Measurements from ENCODE around the gene TENT4A. TPM values are rescaled to one million over a fixed set of nuclear protein-coding genes. Genes with fewer than 3 reads are reported as not detected.

TENT4A gene
- total RNA-seq, 1 experiment from 2014 or later, result 29.6 TPM

DNA sequence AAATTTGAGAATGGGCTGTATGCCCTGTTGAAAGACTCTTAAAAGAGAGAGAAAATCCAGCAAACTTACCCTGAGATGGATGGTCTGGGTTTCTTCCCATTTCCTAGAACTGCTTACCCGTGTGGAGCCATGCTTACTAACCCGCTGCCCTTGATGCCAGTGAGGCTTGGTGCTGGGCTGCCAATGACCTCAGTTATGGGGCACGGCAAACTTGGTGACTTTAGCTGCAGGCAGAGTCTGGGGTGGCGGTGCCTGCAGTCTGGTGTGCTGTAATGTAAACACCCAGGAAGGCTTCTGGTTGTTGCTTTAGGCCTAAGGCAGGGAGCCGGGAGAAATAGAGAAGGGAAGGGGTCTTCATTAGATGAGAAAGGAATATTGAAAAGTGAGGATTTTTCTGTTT, 7.3 kb upstream of the TENT4A start:
- ChIA-PET CTCF (no interaction called here), POLR2A (no interaction called here)
- TF ChIP-seq TCF7L2 (IDR thresholded peaks at IDR 0.05; ENCODE audit: low read depth, low read length), result no peak
- TF ChIP-seq SIN3A (IDR thresholded peaks at IDR 0.05; ENCODE audit: borderline replicate concordance, insufficient read depth, low read depth, low read length), result no peak
- TF ChIP-seq, protein P1, sequence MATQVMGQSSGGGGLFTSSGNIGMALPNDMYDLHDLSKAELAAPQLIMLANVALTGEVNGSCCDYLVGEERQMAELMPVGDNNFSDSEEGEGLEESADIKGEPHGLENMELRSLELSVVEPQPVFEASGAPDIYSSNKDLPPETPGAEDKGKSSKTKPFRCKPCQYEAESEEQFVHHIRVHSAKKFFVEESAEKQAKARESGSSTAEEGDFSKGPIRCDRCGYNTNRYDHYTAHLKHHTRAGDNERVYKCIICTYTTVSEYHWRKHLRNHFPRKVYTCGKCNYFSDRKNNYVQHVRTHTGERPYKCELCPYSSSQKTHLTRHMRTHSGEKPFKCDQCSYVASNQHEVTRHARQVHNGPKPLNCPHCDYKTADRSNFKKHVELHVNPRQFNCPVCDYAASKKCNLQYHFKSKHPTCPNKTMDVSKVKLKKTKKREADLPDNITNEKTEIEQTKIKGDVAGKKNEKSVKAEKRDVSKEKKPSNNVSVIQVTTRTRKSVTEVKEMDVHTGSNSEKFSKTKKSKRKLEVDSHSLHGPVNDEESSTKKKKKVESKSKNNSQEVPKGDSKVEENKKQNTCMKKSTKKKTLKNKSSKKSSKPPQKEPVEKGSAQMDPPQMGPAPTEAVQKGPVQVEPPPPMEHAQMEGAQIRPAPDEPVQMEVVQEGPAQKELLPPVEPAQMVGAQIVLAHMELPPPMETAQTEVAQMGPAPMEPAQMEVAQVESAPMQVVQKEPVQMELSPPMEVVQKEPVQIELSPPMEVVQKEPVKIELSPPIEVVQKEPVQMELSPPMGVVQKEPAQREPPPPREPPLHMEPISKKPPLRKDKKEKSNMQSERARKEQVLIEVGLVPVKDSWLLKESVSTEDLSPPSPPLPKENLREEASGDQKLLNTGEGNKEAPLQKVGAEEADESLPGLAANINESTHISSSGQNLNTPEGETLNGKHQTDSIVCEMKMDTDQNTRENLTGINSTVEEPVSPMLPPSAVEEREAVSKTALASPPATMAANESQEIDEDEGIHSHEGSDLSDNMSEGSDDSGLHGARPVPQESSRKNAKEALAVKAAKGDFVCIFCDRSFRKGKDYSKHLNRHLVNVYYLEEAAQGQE (IDR thresholded peaks at IDR 0.05; ENCODE audit: insufficient read depth in 1 of 2, low read depth in 2 of 2, low read length in 1 of 2), result no peak
- TF ChIP-seq, protein P2, sequence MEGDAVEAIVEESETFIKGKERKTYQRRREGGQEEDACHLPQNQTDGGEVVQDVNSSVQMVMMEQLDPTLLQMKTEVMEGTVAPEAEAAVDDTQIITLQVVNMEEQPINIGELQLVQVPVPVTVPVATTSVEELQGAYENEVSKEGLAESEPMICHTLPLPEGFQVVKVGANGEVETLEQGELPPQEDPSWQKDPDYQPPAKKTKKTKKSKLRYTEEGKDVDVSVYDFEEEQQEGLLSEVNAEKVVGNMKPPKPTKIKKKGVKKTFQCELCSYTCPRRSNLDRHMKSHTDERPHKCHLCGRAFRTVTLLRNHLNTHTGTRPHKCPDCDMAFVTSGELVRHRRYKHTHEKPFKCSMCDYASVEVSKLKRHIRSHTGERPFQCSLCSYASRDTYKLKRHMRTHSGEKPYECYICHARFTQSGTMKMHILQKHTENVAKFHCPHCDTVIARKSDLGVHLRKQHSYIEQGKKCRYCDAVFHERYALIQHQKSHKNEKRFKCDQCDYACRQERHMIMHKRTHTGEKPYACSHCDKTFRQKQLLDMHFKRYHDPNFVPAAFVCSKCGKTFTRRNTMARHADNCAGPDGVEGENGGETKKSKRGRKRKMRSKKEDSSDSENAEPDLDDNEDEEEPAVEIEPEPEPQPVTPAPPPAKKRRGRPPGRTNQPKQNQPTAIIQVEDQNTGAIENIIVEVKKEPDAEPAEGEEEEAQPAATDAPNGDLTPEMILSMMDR (IDR thresholded peaks at IDR 0.05), result no peak
- TF ChIP-seq POLR2AphosphoS5 (IDR thresholded peaks at IDR 0.05; ENCODE audit: low read depth, low read length), result no peak
- Histone ChIP-seq H3K27ac (ENCODE audit: low read length) (0 out of 2 replicates have a peak overlapping the region, but pooled peaks have one; percentile 30), H3K9me3 (ENCODE audit: control insufficient read depth, insufficient read depth, low read depth, low read length) (no peaks in the 10 kb centered on the region), H3K4me3 (ENCODE audit: low read depth in 2 of 2, low read length in 2 of 2) (no peak overlapping the region), H3K36me3 (ENCODE audit: control insufficient read depth, insufficient read depth, low read length) (no peaks in the 10 kb centered on the region), H3K27me3 (ENCODE audit: control insufficient read depth, insufficient read depth, low read length) (no peaks in the 10 kb centered on the region), H3K4me1 (ENCODE audit: control insufficient read depth, insufficient read depth, low read length) (peaks cover 3% of the 10 kb centered on the region; the same call in 1 of the 2 replicates)
- in situ Hi-C loops (cut with HindIII; ENCODE audit: low pct_unique_long_range_greater_than_20kb, low sequenced_read_pairs) (no loop called here), intact Hi-C loops (cut with micrococcal nuclease; ENCODE audit: unreplicated experiment) (no loop called here)
- ATAC-seq (no peak), DNase-seq (ENCODE audit: low read depth, low spot score) (no peak)
- BruUV-seq (replicated peaks), result no TSS peak

DNA sequence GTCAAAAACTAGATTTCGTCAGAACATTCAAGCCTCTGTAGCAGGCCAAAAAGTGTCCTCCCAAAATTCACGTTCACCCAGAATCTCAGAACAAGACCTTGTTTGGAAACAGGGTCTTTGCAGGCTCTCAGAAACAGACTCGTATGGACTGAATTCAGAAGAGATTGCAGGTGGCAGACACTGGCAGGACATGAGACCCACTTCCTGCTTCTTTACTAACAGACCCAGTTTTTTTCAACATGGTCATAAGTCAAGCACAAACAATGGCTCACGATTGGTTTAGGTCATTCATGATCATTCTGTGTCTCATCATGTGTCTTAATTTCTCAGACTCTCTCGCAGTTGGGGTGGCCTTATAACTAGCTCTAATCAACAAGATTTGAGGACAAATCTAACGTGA, 5.4 kb upstream of the TENT4A start:
- in situ Hi-C loops (cut with HindIII; ENCODE audit: low pct_unique_long_range_greater_than_20kb, low sequenced_read_pairs), result no loop called here
- Histone ChIP-seq H3K27ac (ENCODE audit: low read length) (no peak overlapping the region), H3K9me3 (ENCODE audit: control insufficient read depth, insufficient read depth, low read depth, low read length) (no peaks in the 10 kb centered on the region), H3K27me3 (ENCODE audit: control insufficient read depth, insufficient read depth, low read length) (no peaks in the 10 kb centered on the region), H3K4me1 (ENCODE audit: control insufficient read depth, insufficient read depth, low read length) (peaks cover 6% of the 10 kb centered on the region; the same call in 1 of the 2 replicates), H3K4me3 (ENCODE audit: low read depth in 2 of 2, low read length in 2 of 2) (no peak overlapping the region), H3K36me3 (ENCODE audit: control insufficient read depth, insufficient read depth, low read length) (no peaks in the 10 kb centered on the region)
- TF ChIP-seq TCF7L2 (IDR thresholded peaks at IDR 0.05; ENCODE audit: low read depth, low read length), result no peak
- TF ChIP-seq SIN3A (IDR thresholded peaks at IDR 0.05; ENCODE audit: borderline replicate concordance, insufficient read depth, low read depth, low read length), result no peak
- TF ChIP-seq, protein P1 (IDR thresholded peaks at IDR 0.05; ENCODE audit: insufficient read depth in 1 of 2, low read depth in 2 of 2, low read length in 1 of 2), result no peak
- TF ChIP-seq POLR2AphosphoS5 (IDR thresholded peaks at IDR 0.05; ENCODE audit: low read depth, low read length), result no peak
- TF ChIP-seq, protein P2 (IDR thresholded peaks at IDR 0.05), result no peak
- ChIA-PET POLR2A (no interaction called here), CTCF (no interaction called here)
- intact Hi-C loops (cut with micrococcal nuclease; ENCODE audit: unreplicated experiment), result no loop called here
- BruUV-seq (replicated peaks), result no TSS peak
- ATAC-seq (no peak), DNase-seq (ENCODE audit: low read depth, low spot score) (no peak)
